GM11168 (cell line): Measurements from ENCODE around the gene TNFRSF13B.
"Not testable (repeated sequence)": the region's sequence is repeated elsewhere in the genome, so short reads cannot be mapped to it uniquely, and the experiment has no call there.

Experiments
- in situ Hi-C: fragments of 300-500 bp; cut with MboI; formaldehyde crosslinking; loops from one replicate; pipeline ENCODE4 v1.12.0; 2022; ENCODE audit warnings: low sequenced_read_pairs; ENCODE audit not compliant: unreplicated experiment

Gene TNFRSF13B

DNA sequence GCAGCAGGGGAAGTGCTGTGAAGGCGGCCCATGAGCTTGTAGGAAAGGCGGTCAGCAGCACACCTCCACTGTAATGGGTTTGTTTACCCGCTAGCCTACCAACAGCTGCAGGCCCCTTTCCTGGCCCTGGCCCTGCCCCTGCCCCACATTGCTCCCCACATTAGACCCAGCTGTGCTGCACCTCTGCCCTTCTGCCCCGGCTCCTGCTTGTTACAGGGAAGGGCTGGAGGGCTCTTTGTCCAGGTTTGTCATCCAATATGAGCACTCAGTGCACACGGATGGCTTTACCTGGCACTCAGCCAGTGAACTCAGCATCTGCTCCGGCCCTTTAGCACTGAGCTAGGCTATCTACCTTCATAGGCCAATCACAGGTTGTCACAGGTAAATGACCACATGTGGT lies 36.0 kb upstream of the TNFRSF13B start:
- in situ Hi-C loops, result not testable (repeated sequence)

- in situ Hi-C loops, result not testable (repeated sequence)
Observed at GRCh38 chr17:17004997-17005614, 33.2 kb upstream of the TNFRSF13B start.

DNA sequence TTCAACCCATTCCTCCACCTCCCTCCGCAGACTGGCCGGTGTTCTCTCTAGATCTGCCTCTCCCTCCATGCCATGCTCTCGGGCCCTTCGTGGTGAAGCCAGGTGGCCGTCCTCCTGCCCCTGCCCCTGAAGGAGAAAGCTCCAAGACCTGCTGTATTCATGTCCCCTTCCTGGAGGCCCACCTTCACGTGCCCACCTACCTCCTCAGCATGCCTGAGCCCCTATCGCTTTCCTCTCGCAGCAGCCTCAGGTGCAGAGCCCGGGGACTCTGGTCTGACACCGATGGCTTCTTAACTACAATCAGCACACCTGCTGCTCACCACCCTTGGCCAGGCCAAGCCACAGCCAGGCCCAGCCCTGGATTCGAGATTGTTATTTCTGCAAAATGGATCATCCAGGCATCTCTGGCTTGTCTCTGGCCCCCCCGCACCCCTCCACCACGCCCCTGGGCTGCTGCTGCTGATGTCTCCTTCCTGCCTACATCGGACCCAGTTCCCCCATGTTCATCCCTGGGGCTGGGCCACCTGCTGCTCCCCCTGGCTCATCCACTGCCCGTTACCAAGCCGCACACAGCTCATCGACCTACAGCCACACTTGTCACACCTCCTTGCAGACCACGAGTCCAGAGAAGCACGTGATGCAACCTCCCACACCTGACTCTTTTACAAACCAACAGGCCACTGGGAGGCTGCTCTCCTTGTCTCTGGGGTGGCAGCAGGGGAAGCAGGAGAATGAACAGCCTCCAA lies 32.5 kb upstream of the TNFRSF13B start:
- in situ Hi-C loops, result no loop called here

- in situ Hi-C loops, result not testable (repeated sequence)
Observed at GRCh38 chr17:17002731-17003715, 31.1 kb upstream of the TNFRSF13B start.

DNA sequence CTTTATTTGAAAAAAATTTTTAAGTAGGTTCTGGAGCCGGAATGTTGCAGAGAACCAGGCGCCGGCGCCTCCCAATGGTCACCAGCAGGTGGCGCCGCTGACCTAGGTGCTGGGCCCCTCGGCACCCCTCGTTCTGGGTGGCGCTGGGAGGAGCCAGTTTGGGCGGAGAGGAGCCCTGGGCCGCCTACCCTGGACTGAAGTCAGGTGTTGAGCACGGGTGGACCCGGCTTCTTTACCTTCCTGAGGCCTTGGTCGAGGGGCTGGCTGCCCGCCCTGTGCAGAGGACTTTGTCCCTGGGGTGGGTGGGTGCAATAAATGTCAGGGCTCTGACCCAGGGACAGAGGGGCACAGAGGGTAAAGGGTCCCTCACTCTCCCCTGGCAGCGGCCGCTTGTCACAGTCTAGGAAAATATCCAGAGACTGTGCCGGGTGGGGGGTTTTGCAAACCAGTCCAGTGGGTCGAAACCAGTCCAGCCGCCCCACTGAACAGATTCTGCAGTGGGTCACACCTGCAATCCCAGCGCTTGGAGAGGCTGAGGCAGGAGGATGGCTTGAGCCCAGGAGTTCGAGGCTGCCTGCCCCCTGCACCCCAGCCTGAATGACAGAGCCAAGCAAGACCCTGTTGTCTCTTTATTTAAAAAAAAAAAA lies 30.1 kb upstream of the TNFRSF13B start:
- in situ Hi-C loops, result no loop called here

GRCh38 chr17:17001076-17001777 lies 29.3 kb upstream of the TNFRSF13B start:
- in situ Hi-C loops, result no loop called here

GRCh38 chr17:16999931-17000625 lies 28.2 kb upstream of the TNFRSF13B start:
- in situ Hi-C loops, result loop anchor here (5.0 to 10.0 kb wide), 2 partner anchors 83 to 305 kb away; partner anchors contain the start of gene NT5M

GRCh38 chr17:16997514-16998429 lies 25.9 kb upstream of the TNFRSF13B start:
- in situ Hi-C loops, result loop anchor here (5.0 to 10.0 kb wide), 2 partner anchors 80 to 307 kb away; partner anchors contain the start of gene NT5M

DNA sequence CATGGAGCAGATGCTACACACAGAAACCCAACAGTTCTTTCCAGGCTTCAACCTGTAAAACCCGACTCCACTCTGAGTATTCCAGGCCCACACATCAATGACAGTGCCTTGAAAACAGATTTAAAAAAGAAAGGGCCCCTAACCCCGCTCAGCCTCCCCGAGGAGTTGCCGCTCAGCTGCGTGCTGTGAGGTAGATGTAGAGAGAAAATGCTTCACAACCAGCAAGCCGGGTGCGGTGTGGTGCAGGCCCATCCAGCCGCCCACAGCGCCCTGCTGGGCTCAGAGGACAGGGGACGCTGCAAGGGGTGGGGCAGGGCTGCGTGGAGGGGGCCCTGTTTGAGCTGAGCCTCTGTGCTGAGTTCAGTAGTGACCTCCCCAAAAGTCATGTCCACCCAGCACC lies 24.8 kb upstream of the TNFRSF13B start:
- in situ Hi-C loops, result loop anchor here (5.0 to 10.0 kb wide), 2 partner anchors 79 to 308 kb away; partner anchors contain the start of gene NT5M

DNA sequence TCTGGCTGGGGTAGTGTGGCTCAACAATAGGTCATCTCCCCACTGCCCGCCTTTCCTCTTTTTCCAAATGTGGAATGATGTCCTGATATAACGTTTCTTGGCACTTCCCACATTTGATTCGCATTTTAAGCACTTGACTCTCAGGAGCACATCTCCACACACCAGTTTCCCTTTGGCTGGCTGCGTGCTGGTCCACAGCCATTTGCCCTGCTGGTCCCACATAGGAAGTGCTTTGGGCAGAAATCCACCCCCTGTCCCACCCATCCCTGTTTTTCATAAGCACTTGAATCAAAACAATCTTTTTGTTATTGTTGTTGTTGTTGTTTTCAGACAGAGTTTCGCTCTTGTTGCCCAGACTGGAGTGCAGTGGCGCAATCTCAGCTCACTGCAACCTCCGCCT lies 24.0 kb upstream of the TNFRSF13B start:
- in situ Hi-C loops, result loop anchor here (5.0 to 10.0 kb wide), 2 partner anchors 79 to 309 kb away; partner anchors contain the start of gene NT5M

GRCh38 chr17:16994631-16995030 lies 22.7 kb upstream of the TNFRSF13B start:
- in situ Hi-C loops, result loop anchor here (5.0 to 10.0 kb wide), 2 partner anchors 77 to 310 kb away; partner anchors contain the start of gene NT5M

GRCh38 chr17:16991349-16992009 lies 19.6 kb upstream of the TNFRSF13B start:
- in situ Hi-C loops, result loop anchor here (10.0 kb wide), 1 partner anchor 313 kb away; the partner anchor contains the start of gene NT5M

GRCh38 chr17:16989953-16990860 lies 18.3 kb upstream of the TNFRSF13B start:
- in situ Hi-C loops, result loop anchor here (10.0 kb wide), 1 partner anchor 315 kb away; the partner anchor contains the start of gene NT5M

DNA sequence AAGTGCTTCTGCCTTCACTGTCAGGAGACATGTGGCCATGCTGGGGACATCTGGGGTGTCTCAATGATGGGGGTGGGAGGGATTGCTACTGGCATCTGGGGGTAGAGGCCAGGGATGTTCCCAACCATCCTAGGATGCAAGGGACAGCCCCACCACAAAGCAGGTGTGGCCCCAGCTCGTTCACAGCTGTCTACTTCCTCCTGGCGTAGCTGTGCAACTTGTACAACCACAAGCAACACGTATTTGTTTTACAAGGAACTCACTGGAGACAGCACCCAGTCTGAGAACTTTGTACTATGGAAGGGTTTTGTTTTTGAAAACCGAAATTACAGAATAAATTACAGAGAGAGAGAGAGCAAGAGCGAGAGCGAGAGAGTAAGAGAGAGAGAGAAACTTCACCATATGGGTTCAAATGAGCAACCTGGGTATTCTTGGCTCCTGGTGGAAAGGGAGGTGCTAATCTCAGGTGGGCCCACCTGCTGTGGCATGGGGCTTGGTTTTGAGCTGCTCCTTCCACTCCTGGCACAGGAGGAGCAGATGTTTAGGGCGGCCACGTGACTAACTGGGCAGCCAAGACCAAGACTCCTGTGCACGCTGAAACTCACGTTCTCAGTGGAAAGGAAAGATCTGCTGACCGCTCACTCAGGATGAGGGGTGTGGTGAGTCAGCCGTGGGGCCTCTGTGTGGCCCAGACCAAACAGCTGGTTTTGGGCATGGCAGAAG lies 17.5 kb upstream of the TNFRSF13B start:
- in situ Hi-C loops, result no loop called here

DNA sequence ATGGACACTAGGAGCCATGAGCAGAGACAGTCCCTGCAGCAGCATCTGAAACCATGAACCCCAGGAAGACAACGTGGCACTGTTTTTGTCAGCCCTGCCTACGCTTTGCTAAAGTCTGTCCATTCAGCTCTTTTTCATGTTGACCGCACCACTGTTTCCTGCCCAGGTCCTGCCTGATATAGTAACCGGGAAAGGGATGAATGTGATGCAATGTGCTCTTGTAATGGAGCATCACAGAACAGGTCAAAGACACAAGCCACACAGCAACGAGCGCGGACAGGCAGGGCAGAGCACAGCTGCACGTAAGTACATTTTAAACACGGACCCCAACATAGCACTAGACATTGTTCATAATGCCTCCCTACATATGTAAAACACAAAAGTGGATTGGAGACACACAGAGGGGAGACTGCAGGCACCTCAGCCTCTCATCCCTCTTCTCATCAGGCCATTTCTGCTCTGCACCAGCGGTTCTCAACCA lies 16.9 kb upstream of the TNFRSF13B start:
- in situ Hi-C loops, result no loop called here
